ENCODE results near the gene GPANK1. TPM values are rescaled to one million over a fixed set of nuclear protein-coding genes. Genes with fewer than 3 reads are reported as not detected.

The GPANK1 gene
- total RNA-seq, 1 donor from 2014 or later = 19.2 TPM

GRCh38 chr6:31665501-31666336, 922 bp upstream of the GPANK1 start, which contains the start of gene CSNK2B:
Gene CSNK2B, plus strand, starts transcription at chr6:31666080. Its CDS starts 752 bp downstream, at chr6:31666832.
- peak; percentile 90 for ATAC-seq
- intact Hi-C loops (cut with micrococcal nuclease) = no loop called here
- peak; percentile 99 for DNase-seq

- DNase-seq (no peak), ATAC-seq (no peak)
- intact Hi-C loops (cut with micrococcal nuclease) = no loop called here
Observed at GRCh38 chr6:31663961-31664789, 622 bp downstream of the GPANK1 start.

DNA sequence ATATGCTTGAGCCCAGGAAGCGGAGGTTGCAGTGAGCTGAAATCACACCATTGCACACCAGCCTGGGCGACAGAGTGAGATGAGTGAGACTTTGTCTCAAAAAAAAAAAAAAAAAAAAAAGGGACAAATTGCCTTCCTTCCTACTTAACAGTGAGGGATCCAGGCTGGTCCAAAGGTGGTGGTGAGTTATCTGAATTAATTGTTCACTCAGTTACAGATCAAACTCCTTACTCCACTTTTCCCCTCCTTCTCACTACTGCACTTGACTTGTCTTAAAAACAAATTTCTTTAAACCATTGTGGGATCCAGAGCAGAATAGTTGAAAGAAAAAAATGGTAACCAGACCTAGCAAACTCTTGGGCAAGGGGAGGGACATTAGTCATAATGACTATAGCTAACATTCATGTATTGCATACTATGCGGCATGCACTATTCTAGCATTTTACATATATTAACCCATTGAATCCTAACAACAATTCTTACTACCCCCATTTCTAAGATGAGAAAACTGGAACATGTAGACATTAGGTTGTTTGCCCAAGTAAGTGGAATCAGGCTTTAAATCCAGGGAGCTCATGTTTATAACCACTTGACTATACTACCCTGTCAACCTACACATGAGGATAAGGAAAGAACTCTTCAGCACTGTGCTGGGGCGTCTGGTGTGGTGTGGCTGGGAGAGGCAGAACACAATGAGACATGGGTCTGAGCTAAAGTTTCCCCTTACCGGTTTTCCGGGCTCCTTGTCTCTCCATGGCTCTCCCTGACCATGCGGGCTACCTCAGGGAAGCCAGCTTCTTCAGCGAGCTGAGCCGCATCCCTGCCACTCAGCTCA, 1.5 kb downstream of the GPANK1 start:
- ATAC-seq (no peak), DNase-seq (no peak)
- intact Hi-C loops (cut with micrococcal nuclease) = no loop called here

DNA sequence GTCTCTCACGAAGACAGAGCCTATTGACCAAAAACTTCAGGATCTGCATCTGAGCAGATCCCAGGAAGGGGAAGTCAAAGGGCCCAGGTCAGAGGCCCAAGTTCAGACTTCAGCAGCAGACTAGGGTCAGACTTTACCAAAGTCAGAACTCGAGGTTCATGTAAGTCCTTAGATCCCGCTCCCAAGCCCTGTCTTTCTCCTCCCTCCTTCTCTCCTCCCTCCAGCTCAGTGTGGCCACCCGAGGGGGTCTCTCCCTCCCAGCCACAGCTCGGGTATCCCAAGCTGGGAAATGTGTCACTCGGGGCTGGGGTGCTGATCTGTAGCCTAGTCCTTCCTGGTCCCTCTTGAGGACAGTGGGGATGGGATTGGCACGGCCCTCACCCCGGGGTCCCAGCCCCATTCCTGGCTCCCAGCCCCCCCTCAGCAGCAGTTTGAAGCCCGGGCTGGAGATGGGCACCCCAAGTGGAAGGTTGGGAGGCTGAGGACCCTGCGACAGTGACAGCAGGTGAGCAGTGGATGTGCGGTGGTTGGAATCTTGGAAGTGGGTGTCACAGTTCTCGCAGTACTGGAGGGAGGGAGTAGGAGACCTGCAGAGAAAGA, 2.6 kb downstream of the GPANK1 start:
- DNase-seq = no peak
- ATAC-seq = no peak
- intact Hi-C loops (cut with micrococcal nuclease) = no loop called here

DNA sequence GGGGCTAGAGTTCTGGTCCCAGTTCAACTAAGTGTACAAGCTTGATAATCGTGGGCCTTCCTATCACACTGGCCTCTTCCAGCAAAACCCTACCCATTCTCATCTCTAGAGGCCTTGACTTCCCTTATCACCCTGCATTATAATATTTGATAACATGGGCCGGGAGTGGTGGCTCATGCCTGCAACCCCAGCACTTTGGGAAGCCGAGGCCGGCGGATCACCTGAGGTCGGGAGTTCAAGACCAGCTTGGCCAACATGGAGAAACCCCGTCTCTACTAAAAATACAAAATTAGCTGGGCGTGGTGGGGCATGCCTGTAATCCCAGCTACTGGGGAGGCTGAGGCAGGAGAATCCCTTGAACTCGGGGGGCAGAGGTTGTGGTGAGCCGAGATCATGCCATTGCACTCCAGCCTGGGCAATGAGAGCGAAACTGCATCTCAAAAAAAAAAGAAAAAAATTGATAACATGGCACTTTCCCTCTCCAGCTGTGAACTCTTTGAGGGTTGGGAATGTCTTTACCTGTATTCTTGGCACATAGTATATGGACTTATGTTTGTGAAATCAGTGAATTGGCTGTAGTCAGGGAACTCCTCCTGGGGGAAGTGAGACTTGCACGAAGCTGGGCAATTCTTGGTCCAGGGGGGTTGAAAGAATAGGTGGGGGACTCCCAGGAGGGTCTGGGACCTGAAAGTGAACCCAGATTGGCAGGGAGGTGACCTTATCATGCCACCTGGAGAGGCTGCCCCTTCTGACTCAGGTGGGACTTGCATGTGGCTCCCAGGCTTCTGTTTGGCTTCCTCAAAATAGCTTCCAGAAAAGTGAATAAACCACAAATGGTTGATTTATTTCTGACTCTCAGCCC, 3.3 kb downstream of the GPANK1 start:
- ATAC-seq (no peak), DNase-seq (no peak)
- intact Hi-C loops (cut with micrococcal nuclease) = no loop called here

GRCh38 chr6:31660381-31661261, 4.2 kb downstream of the GPANK1 start, which contains the start of gene C6orf47:
Gene C6orf47, minus strand, starts transcription at chr6:31660778. Its CDS starts 831 bp downstream, at chr6:31659947.
- intact Hi-C loops (cut with micrococcal nuclease) = no loop called here
- DNase-seq = peak; percentile 94
- peak; percentile 79 for ATAC-seq

DNA sequence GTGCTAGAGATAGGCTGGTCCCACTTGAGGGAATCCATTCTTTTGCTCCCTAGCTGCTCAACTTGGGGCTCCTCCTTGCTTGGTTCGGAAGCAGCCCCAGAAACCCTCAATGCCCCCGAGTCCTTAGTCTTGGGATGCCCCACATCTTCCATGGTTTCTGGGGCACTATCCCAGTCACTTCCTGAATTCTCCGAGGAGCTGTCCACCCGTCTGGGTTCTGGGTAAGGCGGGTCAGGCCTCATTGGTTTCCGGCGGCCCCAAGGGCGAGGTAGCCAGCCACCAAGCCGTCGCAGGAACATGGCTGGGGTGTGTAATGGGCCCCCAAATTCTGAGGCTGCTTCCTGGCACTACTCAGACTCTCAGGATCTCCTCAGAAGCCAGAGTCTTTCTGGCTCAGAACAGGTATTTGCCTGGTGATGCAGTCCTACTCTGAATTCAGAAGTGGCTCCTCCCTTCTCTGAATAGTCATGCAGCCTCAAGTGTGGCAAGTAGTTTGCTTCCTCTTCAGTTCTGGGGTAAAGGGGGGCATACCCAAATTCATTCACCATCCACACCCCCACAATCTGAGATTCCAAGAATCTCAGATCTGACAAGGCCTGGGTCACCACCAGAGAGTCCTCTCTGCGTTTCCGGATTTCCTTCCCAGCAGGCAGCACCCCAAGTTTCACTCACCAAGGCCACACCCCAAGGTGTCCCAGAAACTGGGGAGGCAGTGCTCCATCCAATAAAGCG, 5.0 kb downstream of the GPANK1 start:
- DNase-seq = no peak
- peak; percentile 2 for ATAC-seq
- intact Hi-C loops (cut with micrococcal nuclease) = no loop called here

GRCh38 chr6:31658983-31659648, 5.7 kb downstream of the GPANK1 start:
- intact Hi-C loops (cut with micrococcal nuclease) = no loop called here
- no peak for ATAC-seq
- no peak for DNase-seq

DNA sequence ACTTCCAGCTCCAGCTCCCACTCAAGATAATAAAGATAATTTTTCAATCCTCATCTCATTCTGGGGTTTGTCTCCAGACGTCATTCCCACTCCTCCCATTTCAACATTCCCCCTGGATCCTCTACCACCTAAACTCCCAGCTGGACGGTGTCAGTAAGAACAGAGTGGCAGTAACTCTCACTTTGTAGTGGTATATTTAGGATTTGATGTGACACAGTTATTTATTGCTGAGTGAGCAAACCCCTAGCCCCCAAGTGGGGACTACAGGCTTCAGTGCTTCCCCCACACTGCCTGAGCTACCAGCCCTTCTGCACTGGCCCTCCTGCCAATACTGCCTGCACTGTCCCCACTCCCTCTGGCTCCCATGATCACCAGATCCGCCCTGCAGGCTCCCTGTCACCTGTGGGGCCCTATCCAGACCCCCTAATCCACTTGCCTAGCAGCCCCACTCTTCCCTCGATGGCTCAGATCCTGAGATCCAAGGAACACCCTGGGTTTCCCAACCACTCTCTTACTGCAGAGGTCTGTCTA, 6.6 kb downstream of the GPANK1 start:
- no peak for ATAC-seq
- no peak for DNase-seq
- intact Hi-C loops (cut with micrococcal nuclease) = no loop called here

- no peak for ATAC-seq
- intact Hi-C loops (cut with micrococcal nuclease) = no loop called here
- DNase-seq = no peak
Observed at GRCh38 chr6:31657406-31658157, 7.2 kb downstream of the GPANK1 start.

GRCh38 chr6:31655349-31656237, 9.2 kb downstream of the GPANK1 start, which contains the start of gene APOM:
Gene APOM, plus strand, starts transcription at chr6:31655894. Its CDS starts 73 bp downstream, at chr6:31655967.
- intact Hi-C loops (cut with micrococcal nuclease) = no loop called here
- no peak for DNase-seq
- no peak for ATAC-seq

GRCh38 chr6:31654574-31655348, 10.0 kb downstream of the GPANK1 start:
- intact Hi-C loops (cut with micrococcal nuclease) = no loop called here
- no peak for ATAC-seq
- DNase-seq = no peak
